GM18507 (cell line): Measurements from ENCODE around the gene LEKR1.
"Not testable (repeated sequence)": the region's sequence is repeated elsewhere in the genome, so short reads cannot be mapped to it uniquely, and the experiment has no call there.

ENCODE experiments used
- DNase-seq: peaks from one replicate; pipeline ENCODE4 v3.0.0; 2011; ENCODE audit warnings: low read depth; ENCODE audit not compliant: insufficient read length; ENCODE audit errors: extremely low spot score
- FAIRE-seq: peaks from 2 replicates; lab custom pipeline; 2011; peaks lifted over from hg19 to GRCh38; lab: Jason Lieb, UNC

LEKR1 gene

GRCh38 chr3:156892701-156893100 lies 66.5 kb downstream of the LEKR1 start:
- no peak for FAIRE-seq
- no peak for DNase-seq

GRCh38 chr3:156895374-156895773 lies 69.2 kb downstream of the LEKR1 start:
- not testable (repeated sequence) for FAIRE-seq, DNase-seq

- FAIRE-seq = not testable (repeated sequence)
These were observed 71.7 kb downstream of the LEKR1 start for GRCh38 chr3:156897851-156898250.

DNA sequence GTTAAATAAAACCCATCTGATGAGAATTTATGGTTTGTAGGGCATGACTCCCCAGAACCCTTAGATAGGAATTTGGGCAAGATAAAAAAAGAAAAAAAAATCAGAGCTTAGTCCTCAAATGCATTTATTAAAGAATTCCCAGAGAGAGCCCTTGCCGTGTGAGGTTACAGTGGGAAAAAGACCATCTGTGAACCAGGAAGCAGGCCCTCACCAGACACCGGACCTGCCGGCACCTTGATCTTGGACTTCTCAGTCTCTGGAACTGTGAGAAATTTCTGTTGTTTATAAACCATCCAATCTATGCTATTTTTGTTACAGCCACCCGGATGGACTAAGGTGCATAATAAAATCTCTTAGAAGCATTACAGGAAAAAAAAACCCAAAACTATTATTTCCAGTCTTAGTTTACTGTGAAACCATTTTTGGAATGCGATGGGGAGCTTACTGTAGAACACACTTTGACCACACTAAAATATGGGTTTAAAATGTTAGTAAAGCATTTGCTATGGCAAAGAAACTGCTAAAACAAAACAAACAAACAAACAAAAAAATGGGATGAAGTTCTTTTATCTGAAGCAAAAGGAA lies 72.2 kb downstream of the LEKR1 start:
- no peak for DNase-seq

More at GRCh38 chr3:156897851-156898250, 71.7 kb downstream of the LEKR1 start:
- not testable (repeated sequence) for DNase-seq

DNA sequence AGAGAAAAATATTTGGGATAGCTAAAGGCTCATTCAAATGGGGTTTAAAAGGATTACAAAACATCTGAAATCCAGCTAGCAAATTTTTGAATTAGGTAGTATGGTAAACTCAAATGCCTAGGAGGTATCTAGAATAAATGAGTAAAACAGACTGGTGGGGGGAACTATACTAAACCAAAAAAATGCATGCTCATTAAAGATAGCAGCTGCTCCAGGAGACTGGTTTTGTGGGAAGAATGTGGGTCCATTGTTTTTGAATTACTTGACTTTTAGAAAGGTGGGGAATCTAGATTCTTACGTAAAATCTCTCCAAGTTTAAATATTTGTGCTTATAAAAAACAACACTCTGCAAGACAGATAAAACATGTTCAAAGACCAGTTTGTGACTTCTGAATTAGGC lies 73.8 kb downstream of the LEKR1 start:
- DNase-seq (no peak), FAIRE-seq (no peak)

More for the DNA sequence above, 72.2 kb downstream of the LEKR1 start:
- no peak for FAIRE-seq

DNA sequence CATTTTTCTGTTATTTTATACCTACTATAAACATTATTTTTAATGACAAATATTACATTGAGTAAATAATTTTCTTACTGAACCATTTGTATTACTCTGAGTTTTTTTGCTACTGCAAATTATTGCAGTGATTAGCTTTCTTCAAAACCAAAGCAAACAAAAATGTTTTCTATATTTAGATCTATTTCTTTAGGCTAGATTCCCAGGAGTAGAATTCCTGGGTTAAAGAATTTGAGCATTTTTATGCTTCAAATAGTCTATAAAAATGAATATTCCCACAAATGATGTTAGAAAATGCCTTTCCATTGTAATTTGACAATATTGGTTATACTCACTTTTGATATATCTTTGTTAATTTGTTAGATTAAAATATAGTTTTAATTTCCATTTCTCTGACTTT lies 76.8 kb downstream of the LEKR1 start:
- DNase-seq = no peak

GRCh38 chr3:156906275-156906674 lies 80.1 kb downstream of the LEKR1 start:
- FAIRE-seq = no peak
- DNase-seq = no peak

More for the DNA sequence above, 76.8 kb downstream of the LEKR1 start:
- FAIRE-seq = no peak

DNA sequence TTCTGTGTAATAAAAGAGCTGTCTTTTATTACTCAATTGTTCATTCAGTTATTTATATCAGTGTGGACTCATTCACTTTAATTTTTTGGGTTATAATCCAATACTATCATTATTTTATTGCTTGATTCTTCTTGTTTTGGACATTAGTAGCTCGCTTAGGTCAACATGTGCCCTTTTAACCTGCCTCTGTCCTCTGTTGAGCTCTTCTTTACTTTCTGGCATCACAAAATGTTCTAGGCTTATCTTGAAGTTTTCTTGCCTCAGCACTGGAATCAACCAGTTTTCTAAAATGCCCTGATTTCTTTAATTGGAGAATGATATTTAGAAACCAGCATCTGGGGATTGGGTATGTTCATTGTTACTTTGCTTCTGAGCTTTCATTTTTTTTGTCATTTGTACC lies 82.2 kb downstream of the LEKR1 start:
- DNase-seq = no peak
- FAIRE-seq = no peak

GRCh38 chr3:156910022-156910421 lies 83.9 kb downstream of the LEKR1 start:
- DNase-seq (no peak), FAIRE-seq (no peak)

DNA sequence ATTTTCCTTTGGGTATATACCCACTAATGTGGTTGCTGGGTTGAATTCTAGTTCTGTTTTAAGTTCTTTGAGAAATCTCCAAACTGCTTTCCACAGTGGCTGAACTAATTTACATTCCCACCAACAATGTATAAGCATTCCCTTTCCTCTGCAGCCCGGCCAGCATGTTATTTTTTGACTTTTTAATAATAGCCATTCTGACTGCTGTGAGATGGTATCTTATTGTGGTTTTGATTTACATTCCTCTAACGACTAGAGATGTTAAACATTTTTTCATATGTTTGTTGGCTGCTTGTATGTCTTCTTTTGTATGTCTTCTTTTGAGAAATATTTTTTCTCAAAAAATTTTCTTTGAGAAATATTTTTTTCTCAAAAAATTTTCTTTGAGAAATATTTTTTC lies 84.7 kb downstream of the LEKR1 start:
- DNase-seq, FAIRE-seq: not testable (repeated sequence)

GRCh38 chr3:156914300-156914699 lies 88.1 kb downstream of the LEKR1 start:
- not testable (repeated sequence) for DNase-seq, FAIRE-seq

DNA sequence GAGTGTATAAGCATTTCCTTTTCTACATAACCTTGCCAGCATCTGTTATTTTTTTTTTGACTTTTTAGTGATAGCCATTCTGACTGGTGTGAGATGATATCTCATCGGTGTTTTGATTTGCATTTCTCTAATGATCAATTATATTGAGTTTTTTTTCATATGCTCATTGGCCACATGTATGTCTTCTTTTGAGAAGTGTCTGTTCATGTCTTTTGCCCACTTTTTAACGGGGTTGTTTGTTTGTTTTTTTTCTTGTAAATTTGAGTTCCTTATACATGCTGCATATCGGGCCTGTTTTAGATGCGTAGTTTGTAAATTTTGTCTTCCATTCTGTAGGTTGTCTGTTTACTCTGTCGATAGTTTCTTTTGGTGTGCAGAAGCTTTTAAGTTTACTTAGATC lies 89.2 kb downstream of the LEKR1 start:
- DNase-seq = no peak
- FAIRE-seq = no peak

DNA sequence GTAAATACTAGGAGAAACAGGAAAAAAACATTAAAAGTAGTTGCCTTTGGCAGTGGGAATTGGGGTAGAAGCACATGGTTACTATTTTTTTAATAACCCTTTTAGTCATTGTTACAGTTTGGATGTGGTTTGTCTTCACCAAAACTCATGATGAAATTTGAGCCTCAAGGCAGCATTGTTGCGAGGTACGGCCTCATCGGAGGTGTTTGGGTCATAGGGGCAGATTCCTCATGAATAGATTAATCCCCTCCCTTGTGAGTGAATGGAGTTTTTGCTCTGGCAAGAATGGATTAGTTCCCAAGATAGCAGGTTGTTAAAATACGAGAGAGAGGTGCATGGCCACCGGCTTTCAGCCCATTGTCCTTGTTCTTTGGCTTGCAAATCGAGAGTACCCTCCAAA lies 92.6 kb downstream of the LEKR1 start:
- DNase-seq = no peak
- FAIRE-seq = no peak

- DNase-seq (no peak), FAIRE-seq (no peak)
These were observed 93.7 kb downstream of the LEKR1 start for GRCh38 chr3:156919818-156920217.

DNA sequence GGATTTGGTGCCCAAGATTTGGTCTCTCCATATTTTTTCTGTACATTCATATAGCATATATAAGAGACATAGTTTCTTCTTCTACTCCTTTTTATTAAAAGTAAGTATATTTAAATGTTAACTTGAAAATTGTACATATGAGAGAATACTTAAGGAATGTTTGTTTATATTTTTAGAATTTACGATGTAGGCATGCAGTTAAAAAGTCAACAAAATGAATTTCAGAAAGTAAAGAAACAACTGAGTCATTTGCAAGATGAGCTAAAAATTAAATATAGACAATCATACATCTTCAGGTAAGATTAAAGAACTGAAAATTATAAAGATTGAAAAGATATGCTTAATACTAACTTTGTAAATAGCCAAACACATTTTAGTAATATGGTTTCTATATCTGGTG lies 94.2 kb downstream of the LEKR1 start:
- DNase-seq = no peak
- no peak for FAIRE-seq

DNA sequence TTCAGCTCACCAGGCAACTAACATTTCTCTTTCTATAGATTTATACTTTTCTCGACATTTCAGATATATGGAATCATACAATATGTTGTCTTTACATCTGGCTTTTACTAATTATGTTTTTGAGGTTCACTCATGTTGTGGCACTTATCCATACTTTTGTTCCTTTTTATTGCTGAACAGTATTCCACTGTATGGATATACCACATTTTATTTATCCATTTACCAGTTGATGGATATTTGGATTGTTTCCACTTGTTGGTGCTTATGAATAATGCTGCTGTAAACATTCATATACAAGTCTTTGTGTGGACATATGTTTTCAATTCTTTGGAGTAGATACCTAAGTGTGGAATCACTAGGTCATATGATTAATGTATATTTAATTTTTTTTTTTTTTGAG lies 97.2 kb downstream of the LEKR1 start:
- FAIRE-seq (no peak), DNase-seq (no peak)

DNA sequence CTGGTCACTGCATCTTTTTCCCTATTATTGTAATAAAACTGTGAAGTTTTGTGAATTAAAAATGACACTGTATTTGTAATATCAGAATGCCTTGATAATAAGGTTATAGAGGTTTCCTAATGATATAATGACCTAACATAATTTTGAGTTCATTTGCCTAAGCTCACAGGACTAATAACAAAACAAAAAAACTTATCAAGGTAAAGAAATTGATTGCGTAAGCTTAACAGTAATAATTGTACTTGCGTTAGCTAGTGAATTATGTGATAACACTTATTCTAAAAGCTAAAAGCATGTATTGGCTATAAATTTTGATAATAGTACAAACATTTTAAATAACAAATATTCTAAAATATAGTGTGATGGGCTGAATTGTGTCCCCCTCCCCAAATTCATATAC lies 112.6 kb downstream of the LEKR1 start:
- no peak for FAIRE-seq
- no peak for DNase-seq

DNA sequence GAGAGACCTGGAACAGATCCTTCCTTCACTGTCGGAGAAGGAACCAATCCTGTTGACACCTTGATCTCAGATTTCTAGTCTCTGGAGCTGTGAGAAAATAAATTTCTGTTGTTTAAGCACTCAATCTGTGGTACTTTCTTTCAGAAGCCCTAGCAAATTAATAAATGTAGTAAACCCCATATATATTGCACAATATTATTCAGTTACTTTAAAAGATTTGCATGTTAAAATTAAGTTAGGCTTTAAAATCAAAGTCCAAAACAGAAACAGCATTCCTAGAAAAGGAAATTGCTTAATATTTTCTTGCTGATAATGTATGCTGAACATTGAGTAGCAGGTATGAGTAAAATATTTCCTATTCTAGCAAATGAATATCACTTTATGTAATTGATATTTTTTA lies 113.2 kb downstream of the LEKR1 start:
- DNase-seq = no peak
- FAIRE-seq = no peak

DNA sequence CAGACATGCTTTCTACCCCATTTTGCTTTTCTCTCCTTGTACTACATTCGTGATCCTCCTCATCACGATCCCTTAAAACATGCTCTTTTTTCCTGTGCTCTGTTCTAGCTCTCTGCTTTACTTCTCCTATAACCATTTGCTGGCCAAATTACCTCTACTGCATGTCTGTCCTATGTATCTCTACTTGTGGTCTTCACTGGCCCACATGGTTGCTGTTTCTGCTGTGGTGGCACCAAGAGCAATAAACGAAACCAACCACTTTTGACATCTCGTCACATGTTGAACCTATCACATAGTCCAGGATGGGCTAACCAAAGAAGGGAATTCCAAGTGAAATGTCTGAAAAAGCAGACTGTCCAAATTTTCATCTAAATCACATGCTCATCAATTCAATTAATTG lies 115.2 kb downstream of the LEKR1 start:
- FAIRE-seq (no peak), DNase-seq (no peak)

- DNase-seq (no peak), FAIRE-seq (no peak)
These were observed 122.5 kb downstream of the LEKR1 start for GRCh38 chr3:156948402-156949210.

DNA sequence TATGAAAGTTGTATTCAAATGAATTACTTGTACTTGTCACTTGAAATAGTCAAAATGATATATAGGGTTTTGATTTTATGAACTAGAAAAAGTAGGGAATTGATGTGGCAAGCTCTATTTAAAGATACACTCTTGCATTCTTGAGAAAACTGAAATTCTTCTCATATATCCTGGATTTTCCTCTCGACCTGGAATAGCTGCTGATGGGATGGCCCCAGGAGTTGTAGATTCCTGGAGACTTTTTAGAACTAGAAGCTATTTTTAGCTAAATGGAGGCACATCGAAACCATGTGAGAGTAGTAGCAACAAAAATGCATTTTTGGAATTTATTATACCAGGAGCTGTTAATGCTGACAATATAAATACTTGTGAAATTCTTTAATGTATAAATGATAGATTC lies 125.9 kb downstream of the LEKR1 start:
- DNase-seq = no peak
- FAIRE-seq = no peak
